NCI-H128 (cell line): ENCODE data around the gene HPN.
"Not testable (repeated sequence)": the region's sequence is repeated elsewhere in the genome, so short reads cannot be mapped to it uniquely, and the experiment has no call there.

Experiments used
- DNase-seq: peaks from one replicate; lab custom pipeline; 2025; ENCODE audit not compliant: unreplicated experiment; lab: John Stamatoyannopoulos, UW

The HPN gene

DNA sequence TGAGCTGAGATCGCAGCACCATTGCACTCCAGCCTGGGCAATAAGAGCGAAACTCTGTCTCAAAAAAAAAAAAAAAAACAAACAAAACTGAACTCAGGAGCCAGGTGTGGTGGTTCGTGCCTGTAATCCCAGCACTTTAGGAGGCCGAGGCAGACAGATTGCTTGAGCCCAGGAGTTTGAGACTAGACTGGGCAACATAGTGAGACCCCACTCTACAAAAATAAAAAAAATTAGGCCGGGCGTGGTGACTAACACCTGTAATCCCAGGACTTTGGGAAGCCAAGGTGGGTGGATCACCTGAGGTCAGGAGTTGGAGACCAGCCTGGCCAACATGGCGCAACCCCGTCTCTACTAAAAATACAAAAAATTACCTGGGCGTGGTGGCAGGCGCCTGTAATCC, 60.4 kb downstream of the HPN start:
- DNase-seq: not testable (repeated sequence)

- not testable (repeated sequence) for DNase-seq
Measured at GRCh38 chr19:35103614-35104013, 62.1 kb downstream of the HPN start.

DNA sequence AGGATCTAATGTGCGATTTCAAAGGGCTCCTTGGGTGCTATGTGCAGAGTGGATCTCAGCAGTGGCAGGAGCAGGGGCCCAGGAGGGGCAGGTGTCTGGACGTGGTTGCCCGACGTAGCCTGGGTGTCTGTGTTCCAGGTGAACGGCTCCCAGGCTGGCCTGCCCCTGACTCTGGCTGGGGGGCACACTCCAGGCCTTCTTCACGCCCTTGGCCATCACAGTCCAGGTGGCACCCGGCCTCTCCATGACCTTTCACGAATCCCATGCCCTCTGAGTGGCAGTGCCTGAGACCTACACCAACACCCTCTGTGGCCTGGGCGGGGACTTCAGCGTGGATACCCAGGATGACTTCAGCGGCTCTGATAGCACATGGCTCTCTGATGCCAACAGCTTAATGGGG, 62.8 kb downstream of the HPN start:
- DNase-seq: no peak

- no peak for DNase-seq
Measured at GRCh38 chr19:35105047-35105410, 63.5 kb downstream of the HPN start.

GRCh38 chr19:35105411-35106290, 64.1 kb downstream of the HPN start:
- DNase-seq: no peak

- no peak for DNase-seq
Measured at GRCh38 chr19:35106291-35106583, 64.7 kb downstream of the HPN start.

GRCh38 chr19:35106898-35107541, 65.5 kb downstream of the HPN start:
- DNase-seq: no peak

DNA sequence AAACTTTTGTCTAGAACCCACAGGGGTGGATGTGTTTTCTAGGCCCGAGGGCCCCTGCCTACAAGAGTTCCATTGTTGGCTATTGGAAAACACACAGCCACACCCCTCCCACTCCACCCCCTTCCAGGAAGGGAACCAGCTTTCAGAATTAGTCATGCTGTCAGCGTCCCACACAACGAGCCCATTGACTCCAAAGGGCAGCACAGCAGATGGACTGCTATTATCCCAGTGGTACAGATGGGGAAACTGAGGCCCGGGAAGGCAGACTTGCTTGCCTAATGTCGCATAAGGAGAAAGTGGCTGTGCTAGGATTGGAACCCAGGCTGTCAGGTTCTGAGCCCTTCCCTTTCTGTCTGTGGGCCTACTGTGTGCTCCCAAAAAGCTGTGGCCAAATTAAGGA, 66.0 kb downstream of the HPN start:
- DNase-seq: no peak

DNA sequence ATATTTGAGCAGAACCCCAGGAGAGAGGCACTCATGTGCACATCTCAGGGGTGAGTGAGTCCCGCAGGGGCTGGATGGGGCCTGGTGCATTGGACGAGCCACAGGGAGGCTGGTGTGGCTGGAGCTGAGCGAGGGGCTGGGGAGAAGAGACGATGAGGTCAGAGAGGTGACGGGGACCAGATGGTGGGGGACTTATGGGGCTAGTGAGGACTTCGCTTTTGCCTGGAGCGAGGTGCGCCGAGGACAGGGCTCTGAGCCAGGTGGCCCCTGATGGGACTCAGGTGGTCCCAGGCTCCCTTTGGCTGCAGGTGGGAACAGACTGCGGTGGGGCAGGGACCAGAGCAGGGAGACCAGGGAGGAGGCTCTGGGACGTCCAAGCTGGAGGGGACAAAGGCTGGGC, 67.2 kb downstream of the HPN start:
- no peak for DNase-seq

DNA sequence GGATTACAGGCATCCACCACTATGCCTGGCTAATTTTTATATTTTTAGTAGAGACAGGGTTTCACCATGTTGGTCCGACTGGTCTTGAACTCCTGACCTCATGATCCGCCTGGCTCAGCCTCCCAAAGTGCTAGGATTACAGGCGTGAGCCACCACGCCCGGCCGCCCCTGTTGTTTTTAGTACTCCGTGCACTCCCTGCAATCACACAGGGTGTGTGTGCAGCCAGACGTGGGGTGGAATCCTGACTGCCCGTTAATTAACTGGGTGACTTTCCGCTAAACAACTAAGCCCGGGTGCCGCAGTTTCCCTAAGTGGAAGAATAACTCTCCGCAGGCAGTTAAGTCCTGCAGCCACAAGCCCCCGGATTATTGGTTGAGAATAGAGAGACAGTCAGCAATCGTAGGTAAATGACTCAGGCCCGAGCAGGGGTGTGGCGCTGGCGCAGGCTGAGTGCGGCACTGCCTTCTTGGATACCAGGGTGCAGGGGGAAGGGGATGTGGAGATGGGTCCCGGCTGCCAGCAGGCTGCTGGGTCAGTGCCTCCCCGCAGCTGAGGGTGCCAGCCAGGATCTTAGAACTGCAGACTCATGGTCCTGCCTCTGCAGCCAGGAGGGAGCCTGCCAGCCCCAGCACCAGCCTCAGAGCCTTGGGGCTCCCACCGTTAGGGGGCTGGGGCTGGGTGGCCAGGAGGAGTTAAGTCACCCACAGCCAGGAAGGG, 68.0 kb downstream of the HPN start:
- no peak for DNase-seq

DNA sequence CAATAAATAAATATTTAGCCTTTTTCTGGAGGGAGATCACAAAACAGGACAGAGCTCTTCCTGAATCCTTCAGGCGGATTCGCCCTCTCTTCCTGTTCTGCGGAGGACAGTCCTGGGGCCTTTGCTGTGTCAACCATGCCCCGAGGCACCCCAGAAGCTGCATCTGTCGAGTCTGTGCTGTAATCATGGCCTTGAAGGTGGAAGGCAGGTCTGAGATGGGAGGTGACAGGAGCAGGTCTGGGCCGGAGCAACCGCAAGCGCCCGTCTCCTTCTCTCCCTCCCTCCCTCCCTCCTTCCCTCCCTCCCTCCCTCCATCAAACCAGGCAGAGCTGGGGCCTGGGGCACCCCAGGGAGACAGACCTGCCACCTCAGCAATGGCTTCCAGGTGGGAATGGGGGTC, 69.5 kb downstream of the HPN start:
- DNase-seq: no peak

- DNase-seq: no peak
Measured at GRCh38 chr19:35112995-35113688, 71.6 kb downstream of the HPN start.

DNA sequence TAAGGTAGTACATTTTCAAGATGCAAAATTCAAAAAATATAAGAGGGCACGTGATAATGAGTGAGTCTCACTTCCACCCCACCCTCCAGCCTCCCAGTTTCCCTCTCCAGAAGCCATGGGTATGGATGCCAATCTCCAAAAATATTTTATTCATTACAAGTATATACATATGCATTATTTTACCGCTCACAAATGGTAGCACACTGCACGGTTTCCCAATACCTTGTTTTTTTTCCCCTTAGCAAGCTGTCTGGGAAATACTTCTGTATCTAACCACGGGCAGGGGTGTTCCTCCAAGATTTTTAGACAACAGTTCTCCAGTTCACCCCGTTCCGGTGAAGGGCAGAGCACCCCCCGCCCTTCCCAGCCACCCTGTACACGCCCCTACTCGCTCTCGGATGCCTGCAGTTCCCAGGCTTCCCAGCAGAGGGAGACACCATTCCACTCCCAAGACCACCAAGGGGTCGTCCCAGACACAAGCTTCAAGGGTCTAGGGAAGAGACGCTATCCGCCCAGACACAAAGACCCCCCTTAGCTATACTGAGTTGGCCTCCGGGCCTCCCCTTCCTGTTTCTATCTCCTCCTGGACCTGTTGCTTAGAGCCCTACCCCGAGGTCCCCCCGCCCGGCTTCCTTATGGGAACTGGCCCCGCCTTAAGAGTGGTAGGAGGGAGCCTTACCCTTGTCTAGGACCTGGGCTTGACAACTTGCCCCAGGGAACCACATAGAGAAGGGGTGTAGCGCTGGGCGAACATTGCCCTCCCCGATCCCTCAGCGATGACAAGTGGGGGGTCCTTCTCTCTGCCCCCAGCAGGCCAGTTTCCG, 73.0 kb downstream of the HPN start:
- no peak for DNase-seq

GRCh38 chr19:35115177-35115951, 73.8 kb downstream of the HPN start, which contains the start of gene FXYD3:
TSS of gene FXYD3 (plus strand) at chr19:35115823. CDS start at chr19:35119377, 3,554 bp downstream.
- no peak for DNase-seq
